Pancreas (tissue), 10 donors: ENCODE results near the gene OR52I2. TPM values are rescaled to one million over a fixed set of nuclear protein-coding genes. Genes with fewer than 3 reads are reported as not detected.

Experiments
- ATAC-seq, 4 donors: fragments of 200-7000 bp; cut with Tn5 transposase; one replicate each; pipeline versions ENCODE4 v1.8.0 to v1.9.1; 2020; ENCODE audit warnings: mild to moderate bottlenecking in 4 of 4, moderate library complexity in 4 of 4
- DNase-seq, 6 donors: peaks; one replicate each; pipeline ENCODE4 v3.0.0-alpha.2; 2020
- FAIRE-seq: peaks from 2 replicates; lab custom pipeline; 2012; peaks lifted over from hg19 to GRCh38; lab: Jason Lieb, UNC
- H3K27ac ChIP-seq, 4 donors: fragments of 200-600 bp; sonication (generic); 1 replicate in 3 of 4; 2 replicates in 1 of 4; pipeline versions ENCODE4 v1.5.0 to v1.8.0; 2020
- H3K27me3 ChIP-seq, 4 donors: fragments of 200-600 bp; one replicate each; pipeline ENCODE4 v1.8.0; 2021
- H3K36me3 ChIP-seq, 3 donors: fragments of 200-600 bp; sonication (generic) in 1 of 3; one replicate each; pipeline versions ENCODE4 v1.5.0 to v1.8.0; 2020 to 2021
- H3K4me1 ChIP-seq, 3 donors: fragments of 200-600 bp; one replicate each; pipeline ENCODE4 v1.8.0; 2021
- H3K4me3 ChIP-seq, 4 donors: fragments of 200-600 bp; sonication (generic) in 2 of 4; one replicate each; pipeline versions ENCODE4 v1.5.0 to v1.8.0; 2020 to 2021
- H3K9me3 ChIP-seq, 4 donors: fragments of 200-600 bp; one replicate each; pipeline ENCODE4 v1.8.0; 2021
- CTCF ChIP-seq, 4 donors: fragments of 200-600 bp; sonication (generic) in 3 of 4; IDR thresholded peaks; one replicate each; pipeline versions ENCODE4 v1.5.0 to v1.8.0; 2021; ENCODE audit warnings: antibody characterized with exemption in 4 of 4
- WGBS, 2 donors: extraction: QIAGEN DNeasy Blood & Tissue Kit; methylation state at CpG; one replicate each; pipeline ENCODE4 v1.1.7; 2013; 5-methylcytosine and 5-hydroxymethylcytosine counted together
- intact Hi-C, 3 donors: fragments of 100-400 bp; cut with DNase I; formaldehyde crosslinking; loops; one replicate each; pipeline versions ENCODE4 v1.11.1 to v1.14.2; 2022
- polyA plus RNA-seq, 2 donors: library from polyadenylated mRNA; stranded (reverse); fragments of 200-250 nt; gene quantifications; one replicate each; pipeline ENCODE4 v1.2.3, GENCODE V29; 2013
- total RNA-seq, 6 donors: library from RNA; stranded (reverse); fragmentation: NEBNext Ultra II Directional in 4 of 6; extraction: Animal tissue kit (Norgen Biotek cat#: 25700) in 4 of 6; gene quantifications; one replicate each; pipeline versions ENCODE4 v1.2.1 to v1.2.4, GENCODE V29; 2021 to 2023
- donor health status: healthy with polysubstance abuse.
- donor health status: DM: no; HTN: no; CAD: no; lungs with moderate emphysema.
- donor health status: DM: no; HTN: no; CAD: no.
- donor health status: control.
- donor health status: control.
- donor health status: Bipolar disorder and iron deficiency.
- donor health status: DM: yes; HTN: yes; CAD: no.
- donor health status: DM: no; HTN: no; CAD: no.
- donor health status: DM: no; HTN: no; CAD: no.
- donor health status: DM: yes; HTN: yes; CAD: no.

OR52I2 gene
- total and polyA plus RNA-seq, 8 donors: not detected

GRCh38 chr11:4642043-4642442 is 60.5 kb downstream of the OR52I2 start:
- TF ChIP-seq CTCF (IDR thresholded peaks at IDR 0.05): no peak
- no peaks in the 10 kb centered on the region for H3K27me3 ChIP-seq
- ATAC-seq (no peak), FAIRE-seq (no peak), DNase-seq (no peak)
- H3K27ac ChIP-seq: no peak overlapping the region
- H3K36me3 ChIP-seq: no peaks in the 10 kb centered on the region
- 67 to 70% methylated on average over 7 of the region's 7 CpGs for WGBS, 2 donors
- no peaks in the 10 kb centered on the region for H3K9me3 ChIP-seq
- no peak overlapping the region for H3K4me3 ChIP-seq
- no peaks in the 10 kb centered on the region for H3K4me1 ChIP-seq
- intact Hi-C loops: no loop called here

Other genes starting within 250 kb of the OR52I2 start
- gene OR52B4, start 213.4 kb upstream of the OR52I2 start, total RNA-seq: not detected
- gene OR52B4, start 213.4 kb upstream of the OR52I2 start, polyA plus RNA-seq: not detected
- 10 to 100 TPM in 1 of 6 donors, 1 to 10 TPM in 5; 3.5 to 12.9 (median 5.1) TPM for gene TRIM21, start 188.0 kb upstream of the OR52I2 start, total RNA-seq
- gene TRIM21, start 188.0 kb upstream of the OR52I2 start, polyA plus RNA-seq: 1 to 10 TPM; 8.1 to 8.3 TPM
- not detected for gene OR52K2, start 132.4 kb upstream of the OR52I2 start, total RNA-seq
- under 1 TPM in 1 of 2 donors, not detected in 1; 0.09 TPM for gene OR52K2, start 132.4 kb upstream of the OR52I2 start, polyA plus RNA-seq
- under 1 TPM in 1 of 6 donors, not detected in 5; 0.06 TPM for gene OR52K1, start 99.1 kb upstream of the OR52I2 start, total RNA-seq
- gene OR52K1, start 99.1 kb upstream of the OR52I2 start, polyA plus RNA-seq: not detected
- gene OR52M1, start 36.6 kb upstream of the OR52I2 start, total RNA-seq: not detected
- gene OR52M1, start 36.6 kb upstream of the OR52I2 start, polyA plus RNA-seq: not detected
- not detected for gene OR52I1, start 12.3 kb downstream of the OR52I2 start, total RNA-seq
- not detected for gene OR52I1, start 12.3 kb downstream of the OR52I2 start, polyA plus RNA-seq
- 10 to 100 TPM in 1 of 6 donors, 1 to 10 TPM in 5; 3.7 to 10.6 (median 6.5) TPM for gene TRIM68, start 26.5 kb downstream of the OR52I2 start, total RNA-seq
- 1 to 10 TPM; 4.4 to 5.9 TPM for gene TRIM68, start 26.5 kb downstream of the OR52I2 start, polyA plus RNA-seq
- gene OR51D1, start 55.7 kb downstream of the OR52I2 start, total RNA-seq: not detected
- gene OR51D1, start 55.7 kb downstream of the OR52I2 start, polyA plus RNA-seq: not detected
- under 1 TPM in 2 of 6 donors, not detected in 4; 0.06 to 0.12 TPM for gene OR51E1, start 62.2 kb downstream of the OR52I2 start, total RNA-seq
- under 1 TPM; 0.07 to 0.23 TPM for gene OR51E1, start 62.2 kb downstream of the OR52I2 start, polyA plus RNA-seq
- under 1 TPM in 1 of 6 donors, not detected in 5; 0.16 TPM for gene OR51E2, start 116.1 kb downstream of the OR52I2 start, total RNA-seq
- under 1 TPM in 1 of 2 donors, not detected in 1; 0.09 TPM for gene OR51E2, start 116.1 kb downstream of the OR52I2 start, polyA plus RNA-seq
- not detected for gene MMP26, start 123.0 kb downstream of the OR52I2 start, total RNA-seq
- gene MMP26, start 123.0 kb downstream of the OR52I2 start, polyA plus RNA-seq: under 1 TPM in 1 of 2 donors, not detected in 1; 0.16 TPM
- gene OR51F1, start 188.2 kb downstream of the OR52I2 start, total RNA-seq: not detected
- gene OR51F1, start 188.2 kb downstream of the OR52I2 start, polyA plus RNA-seq: not detected
- gene OR52R1, start 222.6 kb downstream of the OR52I2 start, total RNA-seq: not detected
- gene OR52R1, start 222.6 kb downstream of the OR52I2 start, polyA plus RNA-seq: not detected
- gene OR51F2, start 239.6 kb downstream of the OR52I2 start, total RNA-seq: not detected
- not detected for gene OR51F2, start 239.6 kb downstream of the OR52I2 start, polyA plus RNA-seq